Measurements from ENCODE around the gene ARFGAP1. TPM values are rescaled to one million over a fixed set of nuclear protein-coding genes. Genes with fewer than 3 reads are reported as not detected.

Gene ARFGAP1
- total and polyA plus RNA-seq, 2 donors from 2014 or later = 40.4 to 84.3 TPM

GRCh38 chr20:63232235-63233060 is 40.2 kb upstream of the ARFGAP1 start:
- no peak overlapping the region for H3K4me3 ChIP-seq (ENCODE audit: low read length in 3 of 3)
- TF ChIP-seq CTCF (IDR thresholded peaks at IDR 0.05; ENCODE audit: borderline replicate concordance, extremely low read depth, insufficient read depth) = no peak
- H3K4me1 ChIP-seq (ENCODE audit: control insufficient read depth in 2 of 3, insufficient read depth in 2 of 3, low read depth in 1 of 3, low read length in 3 of 3) = no peaks in the 10 kb centered on the region
- no peaks in the 10 kb centered on the region for H3K36me3 ChIP-seq (ENCODE audit: control insufficient read depth in 2 of 3, insufficient read depth in 3 of 3, low read length in 3 of 3)
- peak in 1 of 5 donors; percentile 86 for DNase-seq
- no peak overlapping the region for H3K27ac ChIP-seq (ENCODE audit: low read depth in 2 of 2, low read length in 2 of 2)
- H3K9me3 ChIP-seq (ENCODE audit: control insufficient read depth in 2 of 3, insufficient read depth in 1 of 3, low read length in 3 of 3) = no peaks in the 10 kb centered on the region
- no peak overlapping the region for H3K9ac ChIP-seq (ENCODE audit: low read length in 3 of 3)
- intact Hi-C loops (cut with DNase I) = no loop called here
- no peaks in the 10 kb centered on the region for H3K27me3 ChIP-seq (ENCODE audit: control insufficient read depth, insufficient read depth, low read length)
- no peak for FAIRE-seq

GRCh38 chr20:63233061-63233344 is 39.6 kb upstream of the ARFGAP1 start:
- H3K4me1 ChIP-seq (ENCODE audit: control insufficient read depth in 2 of 3, insufficient read depth in 2 of 3, low read depth in 1 of 3, low read length in 3 of 3) = no peaks in the 10 kb centered on the region
- no peak overlapping the region for H3K27ac ChIP-seq (ENCODE audit: low read depth in 2 of 2, low read length in 2 of 2)
- H3K27me3 ChIP-seq (ENCODE audit: control insufficient read depth, insufficient read depth, low read length) = no peaks in the 10 kb centered on the region
- FAIRE-seq (no peak), DNase-seq (no peak)
- no peak for TF ChIP-seq CTCF (IDR thresholded peaks at IDR 0.05; ENCODE audit: borderline replicate concordance, extremely low read depth, insufficient read depth)
- no peak overlapping the region for H3K9ac ChIP-seq (ENCODE audit: low read length in 3 of 3)
- H3K36me3 ChIP-seq (ENCODE audit: control insufficient read depth in 2 of 3, insufficient read depth in 3 of 3, low read length in 3 of 3) = no peaks in the 10 kb centered on the region
- intact Hi-C loops (cut with DNase I) = no loop called here
- H3K9me3 ChIP-seq (ENCODE audit: control insufficient read depth in 2 of 3, insufficient read depth in 1 of 3, low read length in 3 of 3) = no peaks in the 10 kb centered on the region
- H3K4me3 ChIP-seq (ENCODE audit: low read length in 3 of 3) = no peak overlapping the region

- no peak for FAIRE-seq
These were observed 38.7 kb upstream of the ARFGAP1 start for GRCh38 chr20:63233924-63234323.

More at GRCh38 chr20:63233924-63234323, 38.7 kb upstream of the ARFGAP1 start:
- Histone ChIP-seq H3K4me1 (ENCODE audit: control insufficient read depth in 2 of 3, insufficient read depth in 2 of 3, low read depth in 1 of 3, low read length in 3 of 3) (no peaks in the 10 kb centered on the region), H3K27me3 (ENCODE audit: control insufficient read depth, insufficient read depth, low read length) (no peaks in the 10 kb centered on the region), H3K27ac (ENCODE audit: low read depth in 2 of 2, low read length in 2 of 2) (no peak overlapping the region), H3K36me3 (ENCODE audit: control insufficient read depth in 2 of 3, insufficient read depth in 3 of 3, low read length in 3 of 3) (no peaks in the 10 kb centered on the region), H3K4me3 (ENCODE audit: low read length in 3 of 3) (no peak overlapping the region), H3K9ac (ENCODE audit: low read length in 3 of 3) (no peak overlapping the region), H3K9me3 (ENCODE audit: control insufficient read depth in 2 of 3, insufficient read depth in 1 of 3, low read length in 3 of 3) (no peaks in the 10 kb centered on the region)
- DNase-seq = no peak
- intact Hi-C loops (cut with DNase I) = no loop called here
- no peak for TF ChIP-seq CTCF (IDR thresholded peaks at IDR 0.05; ENCODE audit: borderline replicate concordance, extremely low read depth, insufficient read depth)
